T-helper 9 cell (primary cell): ENCODE data around the gene PVR.
"Not testable (repeated sequence)": the region's sequence is repeated elsewhere in the genome, so short reads cannot be mapped to it uniquely, and the experiment has no call there.

Experiments
- DNase-seq: peaks from one replicate; pipeline ENCODE4 v3.0.0-alpha.2; 2020

Gene PVR

GRCh38 chr19:44646049-44646416, 2.3 kb downstream of the PVR start:
- DNase-seq = no peak

GRCh38 chr19:44647144-44647543, 3.4 kb downstream of the PVR start:
- DNase-seq = no peak

DNA sequence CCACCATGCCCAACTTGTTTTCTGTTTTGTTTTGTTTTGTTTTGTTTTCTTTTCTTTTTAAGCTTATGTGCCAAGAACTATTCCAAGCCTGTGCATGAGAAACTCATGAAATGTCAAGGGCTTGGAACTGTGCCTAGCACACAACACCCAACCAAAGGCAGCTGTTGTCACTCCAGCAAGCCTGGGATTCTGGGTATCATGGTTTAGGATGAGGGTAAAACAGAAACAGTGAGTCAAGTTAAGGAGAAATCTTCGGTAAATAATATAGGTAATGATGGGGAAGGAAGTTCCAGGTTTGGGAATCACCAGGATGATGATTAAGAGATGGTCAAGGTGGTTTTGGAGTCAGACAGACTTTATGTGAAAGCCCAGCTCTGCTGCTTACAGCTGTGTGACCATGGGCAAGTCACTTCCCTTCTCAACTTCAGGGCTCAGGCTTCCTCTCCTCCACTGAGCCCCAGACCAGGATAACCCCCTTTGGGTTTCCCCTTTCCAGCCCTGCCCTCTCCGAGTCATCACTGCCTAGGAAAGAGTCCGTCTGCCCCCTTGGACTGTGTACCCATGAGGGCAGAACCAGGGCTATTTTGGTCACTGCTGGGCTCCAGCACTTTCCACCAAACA, 5.0 kb downstream of the PVR start:
- no peak for DNase-seq

GRCh38 chr19:44649578-44650145, 6.0 kb downstream of the PVR start:
- DNase-seq = no peak

DNA sequence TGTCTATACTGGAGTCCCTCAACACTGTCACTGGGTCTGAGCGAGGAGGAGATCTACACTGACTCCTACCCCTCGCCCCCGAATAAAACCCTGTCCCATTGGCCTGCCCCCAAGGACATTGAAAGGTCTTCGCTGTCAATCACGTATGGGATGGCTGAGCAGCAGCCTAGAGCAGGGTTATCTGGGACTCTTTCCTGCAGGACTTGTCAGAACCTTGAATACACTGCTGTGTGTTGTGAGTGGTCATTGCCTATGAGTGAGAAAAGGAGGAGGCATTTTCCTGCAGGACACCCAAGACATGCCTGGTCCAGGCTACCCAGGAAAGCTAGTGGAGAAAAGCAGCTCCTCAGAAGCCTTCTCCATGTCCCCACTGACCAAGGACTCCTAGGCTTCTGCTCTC, 9.6 kb downstream of the PVR start:
- no peak for DNase-seq

DNA sequence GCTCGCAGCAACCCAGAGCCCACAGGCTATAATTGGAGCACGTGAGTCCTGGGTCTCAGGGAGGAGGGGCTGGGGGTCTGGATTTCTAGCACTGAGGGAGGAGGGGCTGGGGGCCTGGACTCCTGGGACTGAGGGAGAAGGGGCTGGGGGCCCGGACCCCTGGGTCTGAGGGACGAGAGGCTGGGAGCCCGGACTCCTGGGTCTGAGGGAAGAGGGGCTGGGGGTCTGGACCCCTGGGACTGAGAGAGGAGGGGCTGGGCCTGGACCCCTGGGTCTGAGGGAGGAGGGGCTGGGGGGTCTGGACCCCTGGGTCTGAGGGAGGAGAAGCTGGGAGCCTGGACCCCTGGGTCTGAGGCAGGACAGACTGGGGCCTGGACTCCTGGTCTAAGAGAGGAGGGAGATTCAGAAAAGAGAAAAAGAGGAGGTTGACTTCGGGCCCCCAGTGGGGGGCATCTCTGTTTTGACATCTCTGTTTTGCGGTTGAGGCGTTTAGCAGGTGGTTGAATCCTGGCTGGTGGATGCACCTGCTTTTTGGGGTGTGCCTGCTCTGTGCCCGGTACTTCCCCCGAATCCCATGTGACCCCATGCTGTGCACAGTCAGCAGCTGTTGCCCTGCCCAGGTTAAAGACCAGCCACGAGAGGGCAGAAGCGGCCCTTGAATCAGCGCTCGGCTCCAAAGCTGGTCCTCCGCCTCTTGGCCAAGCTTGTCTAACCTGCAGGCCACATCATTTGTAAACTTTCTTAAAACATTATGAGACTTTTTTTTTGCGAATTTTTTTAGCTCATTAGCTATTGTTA, 10.5 kb downstream of the PVR start:
- peak; percentile 45 for DNase-seq

DNA sequence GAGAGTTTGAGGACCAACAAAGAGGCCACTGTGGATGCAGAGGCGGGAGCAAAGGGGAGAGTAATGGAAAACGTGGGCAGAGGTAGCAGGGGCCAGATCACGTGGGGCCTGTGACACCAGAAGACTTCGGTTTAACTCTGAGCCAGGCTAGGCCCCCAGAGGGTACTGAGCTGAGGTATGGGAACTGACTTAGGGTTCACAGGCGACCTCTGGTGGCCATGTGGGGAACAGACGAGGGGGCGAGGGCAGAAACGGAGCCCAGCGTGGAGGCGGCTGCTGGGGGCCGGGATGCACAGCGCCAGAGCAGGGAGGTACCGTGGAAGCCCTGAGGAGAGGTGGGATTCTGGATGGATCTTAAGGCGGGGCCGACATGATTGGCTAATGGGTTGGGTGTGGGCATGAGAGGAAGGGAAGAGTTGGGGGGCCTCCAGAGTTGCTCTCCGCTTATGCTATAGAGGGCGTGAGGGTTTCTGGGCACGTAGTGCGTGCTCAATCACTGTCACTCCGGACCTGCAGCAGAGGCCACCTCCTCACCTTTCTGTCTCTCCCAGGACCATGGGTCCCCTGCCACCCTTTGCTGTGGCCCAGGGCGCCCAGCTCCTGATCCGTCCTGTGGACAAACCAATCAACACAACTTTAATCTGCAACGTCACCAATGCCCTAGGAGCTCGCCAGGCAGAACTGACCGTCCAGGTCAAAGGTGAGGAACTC, 13.7 kb downstream of the PVR start:
- DNase-seq = peak; percentile 55

GRCh38 chr19:44658069-44658733, 14.5 kb downstream of the PVR start:
- no peak for DNase-seq

- no peak for DNase-seq
Observed at GRCh38 chr19:44660081-44660480, 16.4 kb downstream of the PVR start.

DNA sequence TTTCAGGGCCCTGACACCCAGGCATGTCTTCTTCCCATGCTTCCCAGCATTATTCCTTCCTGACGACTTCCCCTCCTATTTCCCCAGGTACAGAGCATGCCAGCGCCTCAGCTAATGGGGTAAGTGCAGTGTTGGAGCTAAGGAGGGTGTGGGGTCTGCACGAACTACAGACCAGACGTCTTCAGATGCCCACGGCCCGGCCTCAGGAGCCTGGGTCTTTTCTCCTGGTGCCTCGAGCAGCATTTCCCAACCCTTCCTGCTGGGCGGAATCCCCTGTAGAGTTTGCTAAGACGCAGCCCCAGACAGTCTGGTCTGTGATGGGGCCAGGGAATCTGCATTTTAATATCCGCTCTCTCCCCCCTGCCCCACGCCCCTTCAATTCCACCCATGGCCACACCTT, 17.5 kb downstream of the PVR start:
- no peak for DNase-seq

DNA sequence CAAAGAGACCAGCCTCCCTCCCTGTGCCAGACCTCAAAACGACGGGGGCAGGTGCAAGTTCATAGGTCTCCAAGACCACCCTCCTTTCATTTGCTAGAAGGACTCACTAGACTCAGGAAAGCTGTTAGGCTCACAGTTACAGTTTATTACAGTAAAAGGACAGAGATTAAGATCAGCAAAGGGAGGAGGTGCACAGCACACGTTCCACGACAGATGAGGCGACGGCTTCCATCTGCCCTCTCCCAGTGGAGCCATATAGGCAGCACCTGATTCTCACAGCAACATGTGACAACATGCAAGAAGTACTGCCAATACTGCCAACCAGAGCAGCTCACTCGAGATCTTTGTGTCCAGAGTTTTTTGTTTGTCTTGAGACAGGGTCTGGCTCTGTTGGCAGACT, 18.2 kb downstream of the PVR start:
- no peak for DNase-seq

DNA sequence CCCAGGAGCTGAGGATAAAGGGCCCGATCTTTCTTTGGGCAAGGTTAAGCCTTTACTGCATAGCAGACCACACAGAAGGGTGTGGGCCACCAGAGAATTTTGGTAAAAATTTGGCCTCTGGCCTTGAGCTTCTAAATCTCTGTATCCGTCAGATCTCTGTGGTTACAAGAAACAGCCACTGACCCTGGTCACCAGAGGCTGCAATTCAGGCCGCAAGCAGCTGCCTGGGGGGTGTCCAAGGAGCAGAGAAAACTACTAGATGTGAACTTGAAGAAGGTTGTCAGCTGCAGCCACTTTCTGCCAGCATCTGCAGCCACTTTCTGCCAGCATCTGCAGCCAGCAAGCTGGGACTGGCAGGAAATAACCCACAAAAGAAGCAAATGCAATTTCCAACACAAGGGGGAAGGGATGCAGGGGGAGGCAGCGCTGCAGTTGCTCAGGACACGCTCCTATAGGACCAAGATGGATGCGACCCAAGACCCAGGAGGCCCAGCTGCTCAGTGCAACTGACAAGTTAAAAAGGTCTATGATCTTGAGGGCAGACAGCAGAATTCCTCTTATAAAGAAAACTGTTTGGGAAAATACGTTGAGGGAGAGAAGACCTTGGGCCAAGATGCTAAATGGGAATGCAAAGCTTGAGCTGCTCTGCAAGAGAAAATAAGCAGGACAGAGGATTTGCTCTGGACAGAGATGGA, 19.1 kb downstream of the PVR start:
- DNase-seq = no peak

DNA sequence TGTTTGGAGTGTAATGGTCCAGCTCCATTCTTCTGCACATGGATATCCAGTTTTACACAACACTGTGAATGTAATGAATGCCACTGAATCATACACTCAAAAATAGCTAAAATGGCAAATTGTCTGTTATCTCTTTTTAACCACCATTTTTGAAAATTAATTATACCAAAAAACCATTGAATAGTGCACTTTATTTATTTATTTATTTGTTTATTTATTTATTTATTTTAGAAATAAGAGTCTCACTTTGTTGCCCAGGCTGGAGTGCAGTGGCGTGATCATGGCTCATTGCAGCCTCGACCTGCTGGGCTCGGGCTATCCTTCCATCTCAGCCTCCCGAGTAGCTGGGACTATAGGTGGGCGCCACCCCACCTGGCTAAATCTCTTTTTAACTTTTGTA, 20.3 kb downstream of the PVR start:
- DNase-seq = no peak

DNA sequence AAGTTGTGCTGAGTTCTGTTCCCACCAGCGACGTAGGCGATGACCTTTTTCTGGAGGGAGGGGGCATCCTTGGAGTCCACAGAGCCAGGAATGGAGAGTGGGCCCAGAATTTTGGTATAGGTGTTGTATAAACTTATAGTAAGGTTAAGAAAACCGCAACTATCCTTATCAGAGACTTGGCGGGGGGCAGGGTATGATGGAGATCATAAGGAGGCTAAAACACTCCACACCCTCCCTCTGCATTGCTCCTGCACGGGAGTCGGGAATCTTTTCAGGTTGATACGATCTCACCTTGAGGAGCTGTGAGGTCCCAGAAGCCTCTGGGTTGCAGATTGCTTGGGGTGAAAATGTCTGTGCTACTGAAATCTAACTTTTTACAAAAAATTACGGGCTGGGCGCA, 21.3 kb downstream of the PVR start:
- DNase-seq = no peak

- no peak for DNase-seq
Observed at GRCh38 chr19:44666852-44667556, 23.3 kb downstream of the PVR start.

- DNase-seq = no peak
Observed at GRCh38 chr19:44668985-44669764, 25.5 kb downstream of the PVR start.

GRCh38 chr19:44670027-44670426, 26.3 kb downstream of the PVR start:
- DNase-seq = not testable (repeated sequence)

DNA sequence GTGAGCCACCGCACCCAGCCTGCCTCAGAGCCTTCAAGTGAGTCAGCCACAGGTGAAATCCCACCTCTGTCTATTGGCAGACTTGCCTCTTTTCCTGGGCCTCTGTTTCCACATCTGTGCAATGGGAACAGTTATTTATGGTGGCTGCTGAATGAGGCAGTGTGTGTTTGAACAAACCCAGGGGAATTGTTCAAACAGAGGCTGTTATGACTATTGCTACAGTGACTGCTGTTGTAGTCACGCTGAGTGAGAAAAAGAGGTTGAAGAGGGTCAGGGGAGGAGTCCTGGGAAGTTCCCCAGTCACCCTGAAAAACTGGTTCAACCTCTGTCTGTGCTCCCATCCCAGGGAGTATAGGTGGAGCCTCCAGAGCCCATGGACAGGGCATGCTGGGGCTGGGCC, 27.7 kb downstream of the PVR start, which contains the start of gene CEACAM19:
Gene CEACAM19, plus strand, starts transcription at position 83 of the 400 bp plus-strand sequence. CDS start 450 bp downstream, outside the sequence.
- DNase-seq = no peak

DNA sequence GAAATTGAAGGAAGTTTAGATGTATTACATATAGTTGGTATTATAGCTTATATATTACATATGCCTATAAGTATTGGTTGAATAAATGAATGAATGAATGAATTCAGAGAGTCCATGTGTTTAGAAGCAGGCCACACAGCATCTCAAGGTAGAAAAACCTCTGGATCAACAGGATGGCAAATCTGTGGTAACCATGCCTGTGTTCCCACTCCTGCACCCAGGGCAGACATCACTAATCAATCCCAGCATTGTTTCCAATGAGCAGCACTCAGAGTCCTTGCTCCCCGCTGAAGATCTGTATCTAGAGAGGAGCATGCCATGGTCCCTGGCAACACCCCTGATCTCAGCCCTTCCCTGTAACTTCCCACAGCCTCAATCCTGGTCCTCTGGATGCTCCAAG, 28.5 kb downstream of the PVR start:
- no peak for DNase-seq

- DNase-seq = no peak
Observed at GRCh38 chr19:44673510-44673909, 29.8 kb downstream of the PVR start.

DNA sequence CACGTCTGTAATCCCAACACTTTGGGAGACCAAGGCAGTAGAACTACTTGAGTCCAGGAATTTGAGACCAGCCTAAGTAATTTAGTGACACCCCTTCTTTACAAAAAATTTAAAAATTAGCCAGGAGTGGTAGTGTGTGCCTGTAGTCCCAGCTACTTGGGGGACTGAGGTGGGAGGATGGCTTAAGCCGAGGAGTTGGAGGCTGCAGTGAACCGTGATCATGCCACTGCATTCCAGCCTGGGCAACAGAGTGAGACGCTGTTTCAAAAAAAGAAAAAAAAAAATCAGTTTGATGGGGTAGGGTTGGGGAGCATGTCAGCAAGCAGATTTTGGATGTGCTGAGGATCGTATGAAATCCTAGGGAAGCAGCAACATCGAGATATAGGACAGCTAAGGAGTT, 31.8 kb downstream of the PVR start:
- no peak for DNase-seq
